Activated CD4-positive, alpha-beta T cell treated with anti-CD3 and anti-CD28 coated beads for 36 hours (primary cell): ENCODE results near the gene FCER2. TPM values are rescaled to one million over a fixed set of nuclear protein-coding genes. Genes with fewer than 3 reads are reported as not detected.
"Not testable (repeated sequence)": the region's sequence is repeated elsewhere in the genome, so short reads cannot be mapped to it uniquely, and the experiment has no call there.

Experiments
- ATAC-seq: fragments of 200-7000 bp; cut with Tn5 transposase; one replicate; pipeline ENCODE4 v1.10.0; 2021; ENCODE audit warnings: mild to moderate bottlenecking, moderate library complexity
- CTCF ChIA-PET: fragments of 350-600 bp; sonication (Branson Sonifier 250); formaldehyde crosslinking; loops from one replicate; lab custom pipeline; 2021; ENCODE audit warnings: antibody characterized with exemption; lab: Charles Lee
- POLR2A ChIA-PET: fragments of 350-600 bp; sonication (Branson Sonifier 250); formaldehyde crosslinking; loops from one replicate; lab custom pipeline; 2021; ENCODE audit warnings: antibody characterized with exemption, inconsistent platforms; lab: Charles Lee
- DNase-seq: peaks from one replicate; pipeline ENCODE4 v3.0.0-alpha.2; 2020
- H3K27ac Mint-ChIP-seq: one replicate; pipeline ENCODE4 v1.8.0; 2021; ENCODE audit warnings: mixed read lengths
- H3K27me3 Mint-ChIP-seq: one replicate; pipeline ENCODE4 v1.8.0; 2021; ENCODE audit warnings: mixed read lengths
- H3K36me3 Mint-ChIP-seq: one replicate; pipeline ENCODE4 v1.8.0; 2021; ENCODE audit warnings: low read depth, mixed read lengths
- H3K4me1 Mint-ChIP-seq: one replicate; pipeline ENCODE4 v1.8.0; 2021; ENCODE audit warnings: mixed read lengths
- H3K4me3 Mint-ChIP-seq: one replicate; pipeline ENCODE4 v1.8.0; 2021; ENCODE audit warnings: mild to moderate bottlenecking, moderate library complexity, mixed read lengths
- H3K9me3 Mint-ChIP-seq: one replicate; pipeline ENCODE4 v1.8.0; 2021; ENCODE audit warnings: low read depth, mixed read lengths
- intact Hi-C, 2 experiments: fragments of 100-400 bp; cut with DNase I in 1 of 2; cut with micrococcal nuclease in 1 of 2; formaldehyde crosslinking; loops; one replicate each; pipeline versions ENCODE4 v1.14.2 to v1.15.1; 2022 to 2024; cut with DNase I, micrococcal nuclease
- total RNA-seq, 2 experiments: library from RNA; stranded (reverse); gene quantifications; one replicate each; pipeline ENCODE4 v1.2.3, GENCODE V29; 2021

The FCER2 gene
- total RNA-seq, 2 experiments from 2014 or later: 2.6 to 3.5 TPM

GRCh38 chr19:7645163-7645562 lies 56.8 kb downstream of the FCER2 start:
- CTCF ChIA-PET: interaction anchor here (0.6 kb wide), 1 partner anchor 339 kb away, joined by 4 read pairs; no protein-coding TSS in a partner anchor
- no peaks in the 10 kb centered on the region for H3K27me3 Mint-ChIP-seq
- intact Hi-C loops: no loop called here

GRCh38 chr19:7644550-7644877 lies 57.4 kb downstream of the FCER2 start:
- POLR2A ChIA-PET: interaction anchor here (0.9 kb wide), 1 partner anchor 187 kb away, joined by 3 read pairs; no protein-coding TSS in a partner anchor
- peaks cover 7% of the 10 kb centered on the region for H3K9me3 Mint-ChIP-seq
- no peak overlapping the region for H3K27ac Mint-ChIP-seq
- ATAC-seq (no peak), DNase-seq (no peak)
- CTCF ChIA-PET: no interaction called here
- no peaks in the 10 kb centered on the region for H3K27me3 Mint-ChIP-seq
- H3K4me1 Mint-ChIP-seq: peaks cover 4% of the 10 kb centered on the region
- peaks cover 13% of the 10 kb centered on the region for H3K36me3 Mint-ChIP-seq
- no peak overlapping the region for H3K4me3 Mint-ChIP-seq
- intact Hi-C loops: no loop called here

More at GRCh38 chr19:7645163-7645562, 56.8 kb downstream of the FCER2 start:
- POLR2A ChIA-PET: interaction anchor here (0.9 kb wide), 1 partner anchor 186 kb away, joined by 3 read pairs; no protein-coding TSS in a partner anchor
- DNase-seq (no peak), ATAC-seq (no peak)
- Mint-ChIP-seq H3K4me3 (no peak overlapping the region), H3K27ac (no peak overlapping the region), H3K9me3 (peaks cover 2% of the 10 kb centered on the region), H3K4me1 (no peaks in the 10 kb centered on the region), H3K36me3 (peaks cover 6% of the 10 kb centered on the region)

- ATAC-seq (peak; percentile 50), DNase-seq (peak; percentile 62)
- H3K27ac Mint-ChIP-seq, H3K27me3 Mint-ChIP-seq, intact Hi-C loops, H3K9me3 Mint-ChIP-seq, H3K4me1 Mint-ChIP-seq, H3K4me3 Mint-ChIP-seq: not testable (repeated sequence)
- peaks cover 14% of the 10 kb centered on the region for H3K36me3 Mint-ChIP-seq
- CTCF ChIA-PET: interaction anchor here (0.6 kb wide), 1 partner anchor 10 kb away, joined by 3 read pairs; no protein-coding TSS in a partner anchor
- POLR2A ChIA-PET: interaction anchor here (0.9 kb wide), 1 partner anchor 187 kb away, joined by 3 read pairs; no protein-coding TSS in a partner anchor
Measured at GRCh38 chr19:7643629-7644549, 58.0 kb downstream of the FCER2 start.

GRCh38 chr19:7643031-7643415 lies 58.9 kb downstream of the FCER2 start:
- no peak for ATAC-seq

GRCh38 chr19:7642295-7643030 lies 59.5 kb downstream of the FCER2 start:
- Mint-ChIP-seq H3K27ac (no peak overlapping the region), H3K36me3 (peaks cover 16% of the 10 kb centered on the region), H3K4me3 (no peak overlapping the region), H3K9me3 (peaks cover 7% of the 10 kb centered on the region), H3K4me1 (peaks cover 14% of the 10 kb centered on the region), H3K27me3 (no peaks in the 10 kb centered on the region)
- intact Hi-C loops: no loop called here
- CTCF ChIA-PET: interaction anchor here (0.7 to 1.6 kb wide), 2 partner anchors 38 kb away, joined by 3 read pairs; partner anchors contain the start of gene TRAPPC5
- DNase-seq (no peak), ATAC-seq (no peak)
- POLR2A ChIA-PET: interaction anchor here (0.6 kb wide), 1 partner anchor 138 kb away, joined by 6 read pairs; no protein-coding TSS in a partner anchor

More at GRCh38 chr19:7643031-7643415, 58.9 kb downstream of the FCER2 start:
- CTCF ChIA-PET: interaction anchor here (0.7 kb wide), 1 partner anchor 38 kb away, joined by 3 read pairs; the partner anchor contains the start of gene TRAPPC5
- no peak overlapping the region for H3K27ac Mint-ChIP-seq
- H3K4me1 Mint-ChIP-seq: peaks cover 10% of the 10 kb centered on the region
- no peaks in the 10 kb centered on the region for H3K27me3 Mint-ChIP-seq
- peaks cover 7% of the 10 kb centered on the region for H3K9me3 Mint-ChIP-seq
- POLR2A ChIA-PET: interaction anchor here (0.6 kb wide), 1 partner anchor 138 kb away, joined by 6 read pairs; no protein-coding TSS in a partner anchor
- intact Hi-C loops: no loop called here
- peaks cover 16% of the 10 kb centered on the region for H3K36me3 Mint-ChIP-seq
- H3K4me3 Mint-ChIP-seq: no peak overlapping the region
- DNase-seq: no peak

GRCh38 chr19:7641290-7642276 lies 60.3 kb downstream of the FCER2 start:
- Mint-ChIP-seq H3K4me1 (peaks cover 16% of the 10 kb centered on the region), H3K9me3 (peaks cover 7% of the 10 kb centered on the region), H3K4me3 (no peak overlapping the region), H3K27me3 (no peaks in the 10 kb centered on the region), H3K27ac (no peak overlapping the region), H3K36me3 (peaks cover 16% of the 10 kb centered on the region)
- intact Hi-C loops: no loop called here
- ATAC-seq: no peak
- CTCF ChIA-PET: interaction anchor here (0.6 to 1.6 kb wide), 3 partner anchors 39 to 319 kb away, joined by 3 read pairs; partner anchors contain the start of gene TRAPPC5
- POLR2A ChIA-PET: no interaction called here
- no peak for DNase-seq

GRCh38 chr19:7640803-7641202 lies 61.1 kb downstream of the FCER2 start:
- Mint-ChIP-seq H3K27ac (no peak overlapping the region), H3K9me3 (peaks cover 7% of the 10 kb centered on the region), H3K27me3 (no peaks in the 10 kb centered on the region), H3K4me3 (no peak overlapping the region), H3K36me3 (peaks cover 16% of the 10 kb centered on the region), H3K4me1 (peaks cover 20% of the 10 kb centered on the region)
- no peak for ATAC-seq
- intact Hi-C loops: no loop called here
- no peak for DNase-seq
- ChIA-PET POLR2A (no interaction called here), CTCF (interaction anchor here (0.7 to 1.6 kb wide), 2 partner anchors 40 to 319 kb away, joined by 3 read pairs; partner anchors contain the start of gene TRAPPC5)

GRCh38 chr19:7639863-7640348 lies 62.0 kb downstream of the FCER2 start:
- Mint-ChIP-seq H3K36me3 (peaks cover 15% of the 10 kb centered on the region), H3K4me1 (peaks cover 22% of the 10 kb centered on the region), H3K4me3 (no peak overlapping the region), H3K27ac (no peak overlapping the region), H3K9me3 (peaks cover 7% of the 10 kb centered on the region), H3K27me3 (no peaks in the 10 kb centered on the region)
- CTCF ChIA-PET: no interaction called here
- intact Hi-C loops: no loop called here
- no peak for ATAC-seq
- DNase-seq: no peak
- POLR2A ChIA-PET: interaction anchor here (0.8 kb wide), 1 partner anchor 10 kb away, joined by 3 read pairs; the partner anchor contains the start of genes PET100 and XAB2

- ATAC-seq (no peak), DNase-seq (no peak)
- Mint-ChIP-seq H3K27me3 (no peaks in the 10 kb centered on the region), H3K9me3 (peaks cover 7% of the 10 kb centered on the region), H3K27ac (no peak overlapping the region), H3K4me3 (no peak overlapping the region), H3K36me3 (peaks cover 12% of the 10 kb centered on the region), H3K4me1 (peaks cover 22% of the 10 kb centered on the region)
- intact Hi-C loops: no loop called here
- POLR2A ChIA-PET: interaction anchor here (0.8 kb wide), 1 partner anchor 9 kb away, joined by 3 read pairs; the partner anchor contains the start of genes PET100 and XAB2
- CTCF ChIA-PET: interaction anchor here (1.4 to 2.1 kb wide), 3 partner anchors 42 to 214 kb away, joined by 3 to 11 read pairs (median 5); partner anchors contain the start of gene TRAPPC5
Measured at GRCh38 chr19:7638802-7639465, 63.0 kb downstream of the FCER2 start.
